GM10248 (cell line): ENCODE results near the gene PCDHGA6.

Experiments
- CTCF ChIA-PET: fragments of 300-600 bp; sonication (Branson Sonifier 250); formaldehyde crosslinking; extraction: SDS; loops from one replicate; lab custom pipeline; 2021; ENCODE audit warnings: antibody characterized with exemption; lab: Yijun Ruan, JAX
- POLR2A ChIA-PET: fragments of 350-650 bp; sonication (Branson Sonifier 250); formaldehyde crosslinking; extraction: SDS; loops from one replicate; lab custom pipeline; 2020; ENCODE audit warnings: antibody characterized with exemption; lab: Yijun Ruan, JAX
- DNase-seq: peaks from one replicate; pipeline ENCODE4 v3.0.0; 2012; ENCODE audit errors: extremely low spot score
- CTCF ChIP-seq: IDR thresholded peaks from 2 replicates; pipeline ENCODE4 v1.5.1; 2012; ENCODE audit warnings: mild to moderate bottlenecking, low read depth; ENCODE audit errors: extremely low read depth, missing control alignments, control extremely low read depth

The PCDHGA6 gene

GRCh38 chr5:141427783-141428426 is 54.2 kb downstream of the PCDHGA6 start:
- ChIA-PET POLR2A (no interaction called here), CTCF (interaction anchor here (0.8 to 4.7 kb wide), 6 partner anchors 10 to 139 kb away, joined by 3 to 24 read pairs (median 6); partner anchors contain the start of genes PCDHGB6 and PCDHGB7)
- no peak for DNase-seq
- no peak for TF ChIP-seq CTCF
